Heart left ventricle (tissue), 13 donors: Measurements from ENCODE around the gene LARP4.

ENCODE experiments used
- POLR2A ChIP-seq, 2 donors: fragments of 450-650 bp; IDR thresholded peaks; one replicate each; pipeline ENCODE4 v1.6.1; 2017; ENCODE audit warnings: antibody characterized with exemption in 2 of 2, mild to moderate bottlenecking in 2 of 2, moderate library complexity in 2 of 2
- TF ChIP-seq, protein P1 (sequence below), 12 donors: fragments of 200-600 bp; sonication (generic) in 4 of 12; IDR thresholded peaks; one replicate each; pipeline versions ENCODE4 v1.5.0 to v1.8.0; 2018 to 2022; ENCODE audit warnings: antibody characterized with exemption in 12 of 12, mild to moderate bottlenecking in 5 of 12
- donor health status: ischemic (EF 13 %, LVEDD 7.1; RV severe dilation, severe dysfunction).
- donor health status: DM: no; HTN: yes; CAD: no.
- donor health status: DM: no; HTN: no; CAD: no.
- donor health status: ischemic (EF 25% LVEDD 6.9; RV normal size, moderate dysfunction).
- donor health status: ischemic (EF 25% LVEDD 5.7; RV mildly dilated, moderate dysfunction).
- donor health status: ischemic (EF 35%, LVEDD 5.7; RV mildly dilated, moderate dysfunction).
- donor health status: nonischemic (EF 11% LVEDD 7.7; RV severe dilation, severe dysfunction).
- donor health status: DM: yes; HTN: yes; CAD: no.
- donor health status: PGD.
- donor health status: ischemic (EF 29% LVEDD 5.4; RV normal size, mild dysfunction).
- donor health status: nonischemic (EF 23%, LVEDD 6.1; RV moderate dilation, normal function).

DNA sequence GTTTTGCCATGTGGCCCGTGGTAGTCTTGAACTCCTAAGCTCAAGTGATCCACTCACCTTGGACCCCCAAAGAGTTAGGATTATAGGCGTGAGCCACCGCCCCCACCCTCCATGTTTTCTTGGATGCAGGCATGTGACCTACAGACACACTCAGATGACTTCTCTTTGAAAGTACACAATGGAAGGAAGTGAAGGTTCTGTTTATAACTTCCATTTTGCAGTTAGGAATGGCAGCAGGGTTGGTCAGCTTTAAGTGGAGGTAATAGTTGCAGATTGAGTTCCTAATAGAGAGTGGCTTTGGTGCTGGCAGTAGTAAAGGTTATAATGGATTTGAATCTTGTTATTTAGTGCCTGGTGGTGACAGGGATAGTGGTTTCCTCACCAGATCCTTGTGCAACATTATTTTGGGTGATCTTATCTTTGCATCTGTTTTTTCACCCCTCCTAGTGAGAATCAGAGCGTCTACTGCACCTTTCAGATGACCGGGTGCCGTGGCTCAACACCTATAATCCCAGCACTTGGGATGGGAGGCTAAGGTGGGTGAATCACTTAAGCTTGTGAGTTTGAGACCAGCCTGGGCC is 15.3 kb downstream of the LARP4 start:
- no peak for TF ChIP-seq POLR2A (IDR thresholded peaks at IDR 0.05)
- TF ChIP-seq, protein P1, sequence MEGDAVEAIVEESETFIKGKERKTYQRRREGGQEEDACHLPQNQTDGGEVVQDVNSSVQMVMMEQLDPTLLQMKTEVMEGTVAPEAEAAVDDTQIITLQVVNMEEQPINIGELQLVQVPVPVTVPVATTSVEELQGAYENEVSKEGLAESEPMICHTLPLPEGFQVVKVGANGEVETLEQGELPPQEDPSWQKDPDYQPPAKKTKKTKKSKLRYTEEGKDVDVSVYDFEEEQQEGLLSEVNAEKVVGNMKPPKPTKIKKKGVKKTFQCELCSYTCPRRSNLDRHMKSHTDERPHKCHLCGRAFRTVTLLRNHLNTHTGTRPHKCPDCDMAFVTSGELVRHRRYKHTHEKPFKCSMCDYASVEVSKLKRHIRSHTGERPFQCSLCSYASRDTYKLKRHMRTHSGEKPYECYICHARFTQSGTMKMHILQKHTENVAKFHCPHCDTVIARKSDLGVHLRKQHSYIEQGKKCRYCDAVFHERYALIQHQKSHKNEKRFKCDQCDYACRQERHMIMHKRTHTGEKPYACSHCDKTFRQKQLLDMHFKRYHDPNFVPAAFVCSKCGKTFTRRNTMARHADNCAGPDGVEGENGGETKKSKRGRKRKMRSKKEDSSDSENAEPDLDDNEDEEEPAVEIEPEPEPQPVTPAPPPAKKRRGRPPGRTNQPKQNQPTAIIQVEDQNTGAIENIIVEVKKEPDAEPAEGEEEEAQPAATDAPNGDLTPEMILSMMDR (IDR thresholded peaks at IDR 0.05): no peak
